Keratinocyte (primary cell): Measurements from ENCODE around the gene MYLIP.
"Not testable (repeated sequence)": the region's sequence is repeated elsewhere in the genome, so short reads cannot be mapped to it uniquely, and the experiment has no call there.

Experiments
- EZH2 ChIP-seq: IDR thresholded peaks from one replicate; pipeline ENCODE4 v1.6.1; 2012; ENCODE audit warnings: inconsistent platforms, mild to moderate bottlenecking, low read length, moderate library complexity
- TF ChIP-seq, protein P1 (sequence below), 3 experiments: IDR thresholded peaks in 1 of 3; conservative IDR thresholded peaks in 1 of 3; optimal IDR thresholded peaks in 1 of 3; 2 replicates in 2 of 3; 3 replicates in 1 of 3; pipeline versions ENCODE3 to v1.5.1; 2011; ENCODE audit warnings: low read length in 3 of 3, mild to moderate bottlenecking in 3 of 3, moderate library complexity in 2 of 3, control low read depth in 1 of 3, inconsistent platforms in 1 of 3; ENCODE audit not compliant: insufficient read depth in 2 of 3; ENCODE audit errors: extremely low read depth in 1 of 3

- TF ChIP-seq, protein P1, sequence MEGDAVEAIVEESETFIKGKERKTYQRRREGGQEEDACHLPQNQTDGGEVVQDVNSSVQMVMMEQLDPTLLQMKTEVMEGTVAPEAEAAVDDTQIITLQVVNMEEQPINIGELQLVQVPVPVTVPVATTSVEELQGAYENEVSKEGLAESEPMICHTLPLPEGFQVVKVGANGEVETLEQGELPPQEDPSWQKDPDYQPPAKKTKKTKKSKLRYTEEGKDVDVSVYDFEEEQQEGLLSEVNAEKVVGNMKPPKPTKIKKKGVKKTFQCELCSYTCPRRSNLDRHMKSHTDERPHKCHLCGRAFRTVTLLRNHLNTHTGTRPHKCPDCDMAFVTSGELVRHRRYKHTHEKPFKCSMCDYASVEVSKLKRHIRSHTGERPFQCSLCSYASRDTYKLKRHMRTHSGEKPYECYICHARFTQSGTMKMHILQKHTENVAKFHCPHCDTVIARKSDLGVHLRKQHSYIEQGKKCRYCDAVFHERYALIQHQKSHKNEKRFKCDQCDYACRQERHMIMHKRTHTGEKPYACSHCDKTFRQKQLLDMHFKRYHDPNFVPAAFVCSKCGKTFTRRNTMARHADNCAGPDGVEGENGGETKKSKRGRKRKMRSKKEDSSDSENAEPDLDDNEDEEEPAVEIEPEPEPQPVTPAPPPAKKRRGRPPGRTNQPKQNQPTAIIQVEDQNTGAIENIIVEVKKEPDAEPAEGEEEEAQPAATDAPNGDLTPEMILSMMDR (optimal IDR thresholded peaks at IDR 0.05 in 1 of 3, IDR thresholded peaks at IDR 0.05 in 1 of 3, conservative IDR thresholded peaks at IDR 0.05 in 1 of 3; ENCODE audit: extremely low read depth in 1 of 3, insufficient read depth in 2 of 3, low read length in 3 of 3) = not testable (repeated sequence)
- TF ChIP-seq EZH2 = not testable (repeated sequence)
These were observed 47.7 kb downstream of the MYLIP start for GRCh38 chr6:16176600-16176999.
